LNCAP (cell line): Measurements from ENCODE around the gene KIFC1.

ENCODE experiments used
- TF ChIP-seq, protein P1 (sequence below): fragments of 450-650 bp; IDR thresholded peaks from 2 replicates; pipeline ENCODE4 v1.5.1; 2017; ENCODE audit warnings: mild to moderate bottlenecking

The KIFC1 gene

DNA sequence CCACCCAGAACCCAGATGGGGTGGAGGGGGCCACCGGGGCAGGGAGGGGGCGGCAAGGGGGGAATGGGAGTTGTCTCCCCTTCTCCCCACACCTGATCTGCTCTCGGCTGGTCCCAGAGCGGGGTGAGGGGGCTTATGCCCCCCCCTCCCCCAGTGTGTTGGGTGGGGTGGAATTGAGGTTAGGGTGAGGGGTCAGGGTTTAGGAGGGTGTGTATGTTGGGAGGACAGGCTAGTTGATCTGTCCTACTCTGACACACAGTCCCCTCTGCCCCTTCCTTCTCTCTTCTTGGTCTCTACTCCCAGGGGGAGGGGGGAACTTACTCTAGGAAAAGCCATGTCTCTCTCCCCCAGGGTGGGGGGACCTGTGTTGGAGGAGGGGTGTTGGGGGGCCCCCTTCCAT lies 60.9 kb downstream of the KIFC1 start:
- TF ChIP-seq, protein P1, sequence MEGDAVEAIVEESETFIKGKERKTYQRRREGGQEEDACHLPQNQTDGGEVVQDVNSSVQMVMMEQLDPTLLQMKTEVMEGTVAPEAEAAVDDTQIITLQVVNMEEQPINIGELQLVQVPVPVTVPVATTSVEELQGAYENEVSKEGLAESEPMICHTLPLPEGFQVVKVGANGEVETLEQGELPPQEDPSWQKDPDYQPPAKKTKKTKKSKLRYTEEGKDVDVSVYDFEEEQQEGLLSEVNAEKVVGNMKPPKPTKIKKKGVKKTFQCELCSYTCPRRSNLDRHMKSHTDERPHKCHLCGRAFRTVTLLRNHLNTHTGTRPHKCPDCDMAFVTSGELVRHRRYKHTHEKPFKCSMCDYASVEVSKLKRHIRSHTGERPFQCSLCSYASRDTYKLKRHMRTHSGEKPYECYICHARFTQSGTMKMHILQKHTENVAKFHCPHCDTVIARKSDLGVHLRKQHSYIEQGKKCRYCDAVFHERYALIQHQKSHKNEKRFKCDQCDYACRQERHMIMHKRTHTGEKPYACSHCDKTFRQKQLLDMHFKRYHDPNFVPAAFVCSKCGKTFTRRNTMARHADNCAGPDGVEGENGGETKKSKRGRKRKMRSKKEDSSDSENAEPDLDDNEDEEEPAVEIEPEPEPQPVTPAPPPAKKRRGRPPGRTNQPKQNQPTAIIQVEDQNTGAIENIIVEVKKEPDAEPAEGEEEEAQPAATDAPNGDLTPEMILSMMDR = no peak

- TF ChIP-seq, protein P1 = no peak
Measured at GRCh38 chr6:33453393-33454008, 61.9 kb downstream of the KIFC1 start.

DNA sequence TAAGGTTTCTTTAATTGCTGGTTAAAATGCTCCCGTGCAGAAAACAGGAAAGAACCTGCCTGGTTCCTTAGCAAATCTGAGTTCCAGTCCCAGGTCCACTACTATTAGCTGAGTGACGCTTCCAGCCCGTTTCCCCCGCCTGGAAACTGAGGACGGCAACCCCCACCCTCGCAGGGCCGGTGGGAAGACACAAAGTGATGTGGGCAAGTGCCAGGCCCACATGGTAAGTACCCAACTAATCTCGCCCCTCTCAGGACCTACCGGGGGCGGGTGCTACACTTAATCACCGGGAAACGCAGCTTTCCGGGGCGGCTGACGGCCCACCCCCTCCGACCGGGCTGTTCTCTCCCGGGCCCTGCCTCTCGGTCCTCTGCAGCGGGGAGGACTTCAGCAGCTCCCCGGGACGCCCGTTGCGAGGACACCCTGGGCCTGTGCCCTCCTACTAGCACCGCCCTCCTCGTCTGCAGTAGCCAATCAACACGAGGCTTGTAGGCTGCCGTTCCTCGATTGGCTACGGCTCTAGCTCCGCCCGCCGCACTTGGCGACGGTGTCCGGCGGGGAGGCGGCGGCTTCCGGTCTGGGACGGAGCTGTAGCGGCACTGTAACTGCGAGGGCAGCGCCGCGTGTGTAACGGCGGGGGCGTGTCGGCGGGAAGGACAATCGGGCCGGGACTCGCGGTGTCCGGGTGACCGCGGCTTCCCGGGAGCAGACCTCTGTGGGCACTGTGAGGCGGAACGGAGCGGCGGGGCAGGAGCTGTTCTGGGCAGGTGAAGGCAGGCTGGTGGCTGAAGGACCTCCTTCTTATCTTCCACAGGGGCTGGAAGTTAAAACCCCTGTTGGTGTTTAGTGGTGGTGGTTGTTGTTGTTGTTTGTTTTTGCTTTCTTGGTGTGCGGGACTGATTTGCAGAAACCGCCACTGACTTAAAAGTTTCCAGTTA lies 62.7 kb downstream of the KIFC1 start, which contains the start of gene ZBTB9:
Gene ZBTB9, plus strand, starts transcription at position 568 of the 938 bp plus-strand sequence. CDS start 525 bp downstream, outside the sequence.
- TF ChIP-seq, protein P1 = no peak

GRCh38 chr6:33455051-33455450 lies 63.4 kb downstream of the KIFC1 start:
- TF ChIP-seq, protein P1 = no peak

- TF ChIP-seq, protein P1 = no peak
Measured at GRCh38 chr6:33456156-33456555, 64.5 kb downstream of the KIFC1 start.

GRCh38 chr6:33458676-33459075 lies 67.1 kb downstream of the KIFC1 start:
- TF ChIP-seq, protein P1 = no peak

DNA sequence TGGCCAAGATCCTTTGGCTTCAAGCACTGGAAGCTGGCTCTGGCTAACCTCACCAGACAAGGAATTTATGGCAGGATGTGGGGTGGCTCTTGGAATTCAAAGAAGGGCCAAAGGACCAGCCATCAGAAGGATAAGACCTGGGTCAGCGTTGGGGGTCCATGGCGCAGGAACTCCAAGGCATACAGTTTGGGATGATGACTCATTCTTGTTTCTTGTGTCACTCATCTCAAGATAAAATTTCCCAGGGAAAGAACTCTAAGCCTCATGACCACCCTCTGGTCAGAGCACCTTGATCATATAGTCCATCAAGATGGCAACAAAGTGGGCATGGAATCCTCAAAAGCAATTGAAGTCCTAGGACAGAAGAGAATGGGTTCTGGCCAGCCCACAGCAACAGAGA lies 67.6 kb downstream of the KIFC1 start:
- TF ChIP-seq, protein P1 = no peak
